ENCODE measurements around the gene AMBP.

The AMBP gene

DNA sequence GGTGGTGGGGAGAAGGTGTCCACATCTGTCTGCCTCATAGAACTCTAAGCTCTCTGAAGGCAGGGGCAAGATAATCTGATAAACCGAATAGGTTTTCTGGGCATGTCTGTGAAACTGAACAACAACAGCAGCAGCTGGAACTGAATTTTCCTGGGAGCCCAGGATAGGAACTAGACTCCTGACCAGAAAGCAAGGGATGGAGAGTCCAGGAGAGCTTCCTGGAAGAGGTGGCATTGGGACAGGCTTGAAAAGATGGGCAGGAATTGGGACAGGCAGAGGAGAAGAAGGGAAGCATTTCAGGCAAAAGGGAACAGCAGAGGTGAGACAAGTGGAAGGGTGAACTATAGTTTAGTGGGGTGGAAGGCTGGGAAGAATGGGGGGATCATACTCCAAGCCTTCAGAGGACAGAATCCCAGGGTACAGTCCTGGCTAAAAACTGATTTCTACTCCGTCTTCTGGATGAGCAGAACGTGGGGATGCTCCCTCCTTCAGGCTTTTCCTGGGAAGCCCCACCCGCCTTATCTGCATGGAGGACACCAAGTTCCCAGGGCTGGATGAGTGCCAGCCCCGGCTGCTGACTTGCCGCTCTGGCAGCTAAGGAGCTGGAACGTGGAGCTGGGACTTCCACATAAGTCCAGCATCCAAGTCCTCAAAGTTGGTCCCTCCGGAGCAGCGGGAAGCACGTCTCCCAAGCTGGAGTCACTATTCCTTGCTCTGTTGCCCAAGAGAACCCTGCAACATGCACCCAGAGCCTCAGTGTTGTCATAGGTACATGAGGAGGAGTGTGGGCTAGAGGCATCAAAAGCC, 34.9 kb upstream of the AMBP start:
- peak; percentile 6 for DNase-seq (ENCODE audit: low read depth, low spot score)

- DNase-seq (ENCODE audit: low read depth, low spot score): no peak
These were observed 34.2 kb upstream of the AMBP start for GRCh38 chr9:114112325-114112724.

DNA sequence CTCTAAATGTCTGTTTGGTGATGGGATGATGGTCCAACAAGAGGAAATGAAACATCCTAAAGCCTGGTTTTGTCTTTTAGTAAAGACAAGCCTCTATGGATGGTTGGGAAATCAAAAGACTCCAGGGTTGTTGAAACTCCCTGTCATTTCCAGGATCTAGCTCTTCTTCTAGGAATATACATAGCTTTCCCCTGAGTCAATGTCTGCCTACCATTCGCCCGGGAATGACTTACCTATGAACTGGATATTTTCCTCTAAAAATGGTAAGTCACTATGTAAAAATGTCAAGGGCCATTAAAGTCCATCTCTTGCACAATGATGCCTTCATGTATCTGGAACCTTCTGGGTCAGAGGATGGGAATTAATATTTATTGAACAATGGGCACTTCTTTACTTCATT, 32.1 kb upstream of the AMBP start:
- no peak for DNase-seq (ENCODE audit: low read depth, low spot score)

DNA sequence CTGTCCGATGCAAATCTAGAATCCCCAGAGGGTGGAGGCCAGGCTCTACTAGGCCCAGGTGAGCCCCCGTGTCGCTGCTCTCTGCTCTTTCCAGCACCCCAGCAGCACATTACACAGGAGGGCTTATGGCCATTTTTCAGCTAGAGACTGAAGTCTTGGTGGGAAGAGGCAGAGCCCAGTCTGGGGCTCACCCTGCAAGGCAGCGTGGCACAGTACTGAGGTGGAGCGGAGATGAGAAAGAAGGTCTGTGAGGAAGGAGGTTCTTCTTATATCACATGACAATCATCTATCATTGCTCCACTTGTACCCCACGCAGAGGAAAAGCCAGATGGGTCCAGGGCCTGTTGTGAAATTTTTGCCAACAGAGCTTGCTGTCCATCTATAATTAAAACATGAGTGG, 31.0 kb upstream of the AMBP start:
- no peak for DNase-seq (ENCODE audit: low read depth, low spot score)

- DNase-seq (ENCODE audit: low read depth, low spot score): peak; percentile 61
These were observed 30.1 kb upstream of the AMBP start for GRCh38 chr9:114108016-114108833.

DNA sequence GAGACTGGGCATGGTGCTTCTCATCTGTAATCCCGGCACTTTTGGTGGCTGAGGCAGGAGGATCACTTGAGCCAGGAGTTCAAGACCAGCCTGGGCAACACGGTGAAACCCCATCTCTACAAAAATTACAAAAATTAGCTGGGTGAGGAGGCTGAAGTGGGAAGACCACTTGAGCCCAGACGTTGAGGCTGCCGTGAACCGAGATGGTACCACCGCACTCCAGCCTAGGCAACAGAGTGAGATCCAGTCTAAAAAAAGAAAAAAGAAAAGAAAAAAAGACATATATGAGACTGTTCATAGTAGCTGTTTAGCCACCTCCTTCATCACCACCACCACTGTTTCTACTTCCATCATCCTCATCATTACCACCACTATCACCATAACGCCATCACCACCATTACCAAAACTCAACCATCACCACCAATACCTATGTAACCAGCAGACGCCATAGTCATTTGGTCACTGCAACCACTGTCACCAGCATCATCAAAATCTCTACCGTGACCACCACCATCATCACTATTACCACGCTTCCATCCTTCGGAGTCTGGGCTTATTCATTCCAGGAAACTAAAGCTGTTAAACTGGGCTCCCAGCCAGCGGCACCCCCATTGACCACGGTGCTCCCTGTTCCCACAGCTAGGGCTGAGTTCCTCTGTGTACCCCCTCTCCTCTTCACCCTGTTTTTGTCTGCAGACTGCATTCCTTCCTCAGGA, 29.3 kb upstream of the AMBP start:
- no peak for DNase-seq (ENCODE audit: low read depth, low spot score)

- DNase-seq (ENCODE audit: low read depth, low spot score): no peak
These were observed 27.1 kb upstream of the AMBP start for GRCh38 chr9:114105236-114105635.

DNA sequence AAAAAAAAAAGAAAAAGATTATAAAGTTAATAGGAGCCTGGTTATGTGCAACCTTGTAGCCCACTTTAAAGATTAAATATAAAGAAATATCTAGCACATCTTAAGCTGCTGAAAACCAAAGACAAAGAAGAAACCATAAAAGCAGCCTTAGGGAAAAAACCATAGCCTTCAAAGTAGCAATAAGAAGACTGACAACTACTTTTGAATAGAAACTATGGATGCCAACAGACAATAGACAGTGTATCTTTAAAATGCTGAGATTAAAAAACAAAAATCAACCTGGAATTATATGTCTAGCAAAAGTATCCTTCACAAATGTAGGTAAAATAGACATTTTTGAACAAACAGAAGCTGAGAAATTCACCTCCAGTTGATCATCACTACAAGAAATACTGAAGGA, 24.4 kb upstream of the AMBP start:
- no peak for DNase-seq (ENCODE audit: low read depth, low spot score)

DNA sequence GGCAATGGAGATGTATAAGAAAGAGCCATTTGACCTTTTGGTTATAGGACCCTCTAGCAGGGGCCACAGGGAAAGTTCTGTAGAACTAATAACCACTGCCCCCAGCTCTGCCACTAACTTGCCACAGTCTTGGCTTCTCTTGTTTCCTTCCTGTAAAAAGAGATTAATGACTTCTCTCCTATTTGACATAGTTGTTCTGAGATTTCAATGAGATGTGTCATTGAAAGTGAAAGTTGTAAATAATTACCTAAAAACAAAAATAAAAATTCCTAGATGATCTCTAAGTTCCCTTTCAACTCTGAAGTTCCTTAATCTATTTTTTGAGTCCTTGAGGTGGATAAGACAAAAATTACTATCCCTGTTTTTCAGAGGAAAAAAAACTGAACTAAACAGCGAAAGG, 22.4 kb upstream of the AMBP start:
- no peak for DNase-seq (ENCODE audit: low read depth, low spot score)

- DNase-seq (ENCODE audit: low read depth, low spot score): no peak
These were observed 21.7 kb upstream of the AMBP start for GRCh38 chr9:114099669-114100270.

- no peak for DNase-seq (ENCODE audit: low read depth, low spot score)
These were observed 21.0 kb upstream of the AMBP start, which contains the start of gene KIF12 for GRCh38 chr9:114098936-114099668. KIF12 (minus strand) TSS chr9:114099292; CDS start chr9:114099276, 16 bp downstream.

DNA sequence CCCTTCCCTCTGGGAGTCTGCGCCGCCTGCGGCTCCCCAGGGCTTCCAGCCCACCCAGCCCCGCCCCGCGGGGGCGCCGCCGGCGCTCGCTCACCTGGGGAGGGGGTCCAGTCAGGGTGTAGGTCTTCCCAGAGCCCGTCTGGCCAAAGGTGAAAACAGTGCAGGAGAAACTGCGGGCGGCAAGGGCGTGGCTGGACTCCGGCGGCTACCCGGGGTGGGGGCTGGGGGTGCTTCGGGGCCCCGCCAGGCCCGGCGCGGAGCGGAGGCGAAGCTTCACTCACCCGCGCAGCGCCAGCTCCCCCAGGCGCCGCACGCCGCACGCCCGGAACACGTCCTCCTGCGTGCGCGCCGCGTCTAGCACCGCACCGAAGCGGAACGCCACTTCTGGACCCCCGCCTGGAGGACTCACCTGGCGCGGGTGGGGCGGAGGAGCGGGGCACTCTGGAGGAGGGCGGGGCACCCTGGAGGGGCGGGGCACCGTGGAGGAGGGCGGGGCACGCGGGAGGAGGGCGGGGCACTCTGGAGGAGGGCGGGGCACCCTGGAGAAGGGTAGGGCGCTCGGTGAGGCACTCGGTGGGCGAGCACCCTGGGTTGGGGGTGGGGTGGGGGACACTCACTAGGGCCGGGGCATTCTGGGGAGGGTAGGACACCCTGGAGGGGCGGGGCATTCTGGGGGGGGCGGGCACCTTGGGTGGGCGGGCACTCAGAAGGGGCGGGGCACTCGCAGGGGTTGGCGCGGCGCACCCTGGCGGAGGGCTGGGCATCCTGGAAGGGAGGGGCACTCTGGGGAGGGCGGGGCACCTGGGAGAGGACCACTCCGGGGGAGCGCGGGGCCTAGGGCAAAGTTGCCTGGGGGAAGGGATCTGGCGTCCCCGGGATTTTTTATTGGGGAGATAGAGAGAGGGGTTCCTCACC, 20.2 kb upstream of the AMBP start:
- DNase-seq (ENCODE audit: low read depth, low spot score): no peak

DNA sequence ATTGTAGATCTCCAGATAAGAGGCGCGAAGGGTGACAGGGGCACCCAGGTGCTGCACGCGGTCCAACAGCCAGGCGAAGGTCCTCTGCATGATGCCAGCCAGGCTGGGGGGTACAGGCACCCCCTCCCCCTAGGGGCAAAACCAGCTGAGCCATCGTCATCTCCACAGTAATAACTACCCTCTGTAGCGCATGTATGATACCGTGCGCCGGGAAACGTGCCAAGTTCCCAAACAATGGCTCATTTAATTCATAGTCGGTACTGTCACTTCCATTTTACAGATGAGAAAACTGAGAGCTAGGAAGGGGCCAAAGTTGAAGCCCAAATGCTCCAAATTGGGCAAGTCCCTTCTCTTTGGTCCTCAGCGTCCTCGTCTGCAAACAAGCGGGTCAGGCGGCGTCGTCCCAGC, 19.5 kb upstream of the AMBP start:
- DNase-seq (ENCODE audit: low read depth, low spot score): no peak

GRCh38 chr9:114096866-114097612, 18.9 kb upstream of the AMBP start:
- DNase-seq (ENCODE audit: low read depth, low spot score): no peak

DNA sequence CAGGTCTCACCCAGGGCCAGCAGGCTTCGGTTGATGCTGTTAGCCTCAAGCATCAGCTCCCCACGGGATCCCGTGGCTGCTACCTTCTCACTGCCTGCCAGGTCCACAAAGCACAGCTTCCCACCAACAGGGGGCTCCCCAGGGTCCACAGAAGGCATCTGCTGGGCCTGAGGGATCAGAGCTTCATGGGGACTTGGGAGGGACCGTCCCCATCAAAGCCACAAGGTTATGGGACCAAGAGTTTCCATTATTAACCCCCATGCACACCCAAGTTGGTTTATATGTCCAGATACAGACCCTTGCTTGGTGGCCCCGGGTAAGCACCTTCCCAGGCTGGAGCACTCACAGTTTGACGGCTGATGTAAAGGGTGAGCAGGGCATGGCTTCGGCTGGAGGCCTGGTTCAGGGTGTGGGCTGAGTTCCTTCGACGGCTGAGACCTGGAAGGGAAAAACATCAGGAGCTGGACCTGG, 18.0 kb upstream of the AMBP start:
- DNase-seq (ENCODE audit: low read depth, low spot score): no peak

GRCh38 chr9:114094971-114095370, 16.9 kb upstream of the AMBP start:
- no peak for DNase-seq (ENCODE audit: low read depth, low spot score)

DNA sequence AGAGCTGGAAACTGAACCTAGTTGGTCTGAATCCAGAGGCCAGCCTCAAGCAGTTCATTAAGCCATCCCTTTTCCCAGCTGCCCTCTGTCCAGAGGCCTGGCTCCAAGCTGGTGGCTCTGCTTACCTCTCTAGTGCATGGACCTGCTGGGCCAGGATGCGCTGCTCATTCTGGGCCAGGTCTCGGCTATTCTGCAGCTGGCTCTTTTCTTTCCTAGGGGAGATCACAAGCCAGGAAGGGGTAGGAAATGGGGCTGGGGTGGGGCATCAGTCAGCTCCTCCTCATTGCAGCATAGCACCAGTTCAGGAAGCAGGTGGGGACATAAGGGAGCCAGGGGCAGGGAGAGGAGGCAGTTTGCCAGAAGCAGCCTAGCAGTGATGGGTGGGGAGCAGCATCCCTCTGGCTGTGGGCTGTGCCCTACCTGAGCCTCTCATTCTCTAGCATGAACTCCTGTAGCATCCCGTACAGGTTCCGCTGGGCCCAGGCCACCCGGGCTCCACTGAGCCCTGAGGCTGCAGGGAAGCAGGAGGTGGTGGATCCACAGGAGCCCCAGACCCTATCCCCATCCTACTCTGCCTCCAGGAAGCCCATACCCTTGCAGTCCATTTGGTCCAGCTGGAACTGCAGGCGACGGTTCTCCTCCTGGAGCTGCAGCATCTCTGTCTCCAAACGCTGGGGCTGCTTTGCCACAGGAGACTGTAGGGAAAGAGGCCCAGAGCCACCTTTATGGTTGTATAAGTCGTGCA, 15.8 kb upstream of the AMBP start:
- DNase-seq (ENCODE audit: low read depth, low spot score): no peak

DNA sequence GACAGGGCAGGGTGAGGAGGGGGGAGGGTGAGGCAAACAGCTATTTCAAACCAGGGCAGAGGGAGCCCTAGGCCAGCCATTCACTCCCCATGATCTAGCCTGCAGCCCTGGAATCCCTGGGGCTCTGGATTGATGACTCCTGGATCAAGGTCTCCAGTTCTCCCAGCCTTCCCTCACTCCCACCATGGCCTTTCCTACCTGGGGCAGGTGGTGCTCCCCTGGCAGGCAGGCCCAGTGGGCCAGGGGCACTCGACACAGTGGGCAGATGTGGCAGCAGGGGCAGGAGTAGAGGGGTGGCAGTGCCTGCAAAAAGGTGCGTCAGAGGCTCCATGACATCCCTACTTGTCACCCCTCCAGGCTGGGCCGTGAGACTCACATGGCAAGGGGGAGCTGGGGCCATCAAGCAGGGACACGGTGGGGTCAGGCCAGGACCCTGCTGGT, 15.0 kb upstream of the AMBP start:
- no peak for DNase-seq (ENCODE audit: low read depth, low spot score)
